Measurements from ENCODE around the gene NDEL1.

The NDEL1 gene

DNA sequence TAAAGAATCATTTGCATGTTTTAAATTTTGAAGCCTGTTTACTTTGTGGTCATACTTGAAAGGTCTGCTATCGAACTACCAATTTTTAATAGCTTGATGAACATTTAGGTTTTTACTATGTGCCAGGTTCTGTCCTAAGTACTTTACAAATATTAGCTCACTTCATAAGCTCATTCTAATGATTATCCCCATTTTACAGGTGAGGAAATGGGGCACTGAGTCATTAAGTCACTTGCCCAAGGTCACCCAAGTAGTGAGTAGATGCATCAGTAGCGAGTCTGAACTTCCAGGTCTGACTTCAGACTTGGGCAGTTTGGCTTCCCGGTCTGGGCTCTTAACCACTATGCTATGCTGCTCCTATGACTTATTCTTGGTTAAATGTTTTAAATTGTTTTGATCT, 4.0 kb downstream of the NDEL1 start:
- no peak for DNase-seq (ENCODE audit: extremely low read depth, low read depth)

DNA sequence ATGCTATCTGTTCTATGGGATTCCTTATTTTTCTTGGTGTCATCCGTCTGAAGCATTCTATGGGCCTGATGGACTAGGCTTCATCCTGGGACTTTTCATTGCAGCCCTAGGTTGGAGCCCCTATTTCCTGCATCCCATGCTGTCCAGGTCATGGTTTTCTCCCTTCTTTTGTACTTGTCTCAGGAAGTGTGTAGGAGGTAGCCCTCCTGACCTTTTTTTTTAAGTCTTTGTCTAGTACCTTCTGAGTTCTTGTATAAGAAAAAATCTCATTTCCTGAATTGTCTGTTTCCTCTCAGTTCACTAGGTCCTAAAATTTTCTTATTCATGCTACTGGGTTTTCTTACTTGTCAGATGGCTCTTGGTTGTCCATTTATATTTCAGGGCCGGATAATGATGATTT, 6.0 kb downstream of the NDEL1 start:
- TF ChIP-seq, protein P1, sequence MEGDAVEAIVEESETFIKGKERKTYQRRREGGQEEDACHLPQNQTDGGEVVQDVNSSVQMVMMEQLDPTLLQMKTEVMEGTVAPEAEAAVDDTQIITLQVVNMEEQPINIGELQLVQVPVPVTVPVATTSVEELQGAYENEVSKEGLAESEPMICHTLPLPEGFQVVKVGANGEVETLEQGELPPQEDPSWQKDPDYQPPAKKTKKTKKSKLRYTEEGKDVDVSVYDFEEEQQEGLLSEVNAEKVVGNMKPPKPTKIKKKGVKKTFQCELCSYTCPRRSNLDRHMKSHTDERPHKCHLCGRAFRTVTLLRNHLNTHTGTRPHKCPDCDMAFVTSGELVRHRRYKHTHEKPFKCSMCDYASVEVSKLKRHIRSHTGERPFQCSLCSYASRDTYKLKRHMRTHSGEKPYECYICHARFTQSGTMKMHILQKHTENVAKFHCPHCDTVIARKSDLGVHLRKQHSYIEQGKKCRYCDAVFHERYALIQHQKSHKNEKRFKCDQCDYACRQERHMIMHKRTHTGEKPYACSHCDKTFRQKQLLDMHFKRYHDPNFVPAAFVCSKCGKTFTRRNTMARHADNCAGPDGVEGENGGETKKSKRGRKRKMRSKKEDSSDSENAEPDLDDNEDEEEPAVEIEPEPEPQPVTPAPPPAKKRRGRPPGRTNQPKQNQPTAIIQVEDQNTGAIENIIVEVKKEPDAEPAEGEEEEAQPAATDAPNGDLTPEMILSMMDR (IDR thresholded peaks at IDR 0.05; ENCODE audit: low read depth, low read length, missing control alignments): no peak
- no peak for DNase-seq (ENCODE audit: extremely low read depth, low read depth)
- no peak overlapping the region for H3K4me3 ChIP-seq (replicated peaks; ENCODE audit: low read depth, low read length)

More for the DNA sequence above, 4.0 kb downstream of the NDEL1 start:
- no peak overlapping the region for H3K4me3 ChIP-seq (replicated peaks; ENCODE audit: low read depth, low read length)
- TF ChIP-seq, protein P1 (IDR thresholded peaks at IDR 0.05; ENCODE audit: low read depth, low read length, missing control alignments): no peak

DNA sequence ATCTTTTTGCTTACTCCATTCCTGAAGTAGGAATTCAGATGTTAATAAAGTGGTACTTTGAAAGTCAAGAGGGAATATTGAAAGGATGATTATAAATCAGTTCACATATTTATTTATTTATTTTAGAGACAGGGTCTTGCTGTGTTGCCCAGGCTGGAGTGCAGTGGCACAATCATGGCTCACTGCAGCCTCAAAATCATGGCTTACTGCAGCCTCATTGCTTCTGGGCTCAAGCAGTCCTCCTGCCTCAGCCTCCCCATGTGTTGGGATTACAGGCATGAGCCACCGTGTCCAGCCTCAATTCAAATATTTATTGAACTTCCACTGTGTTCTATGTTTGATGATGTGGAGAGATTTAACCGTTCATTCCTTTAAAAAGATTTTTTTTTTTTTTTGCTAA, 6.6 kb downstream of the NDEL1 start:
- no peak overlapping the region for H3K4me3 ChIP-seq (replicated peaks; ENCODE audit: low read depth, low read length)
- TF ChIP-seq, protein P1 (IDR thresholded peaks at IDR 0.05; ENCODE audit: low read depth, low read length, missing control alignments): no peak
- no peak for DNase-seq (ENCODE audit: extremely low read depth, low read depth)

DNA sequence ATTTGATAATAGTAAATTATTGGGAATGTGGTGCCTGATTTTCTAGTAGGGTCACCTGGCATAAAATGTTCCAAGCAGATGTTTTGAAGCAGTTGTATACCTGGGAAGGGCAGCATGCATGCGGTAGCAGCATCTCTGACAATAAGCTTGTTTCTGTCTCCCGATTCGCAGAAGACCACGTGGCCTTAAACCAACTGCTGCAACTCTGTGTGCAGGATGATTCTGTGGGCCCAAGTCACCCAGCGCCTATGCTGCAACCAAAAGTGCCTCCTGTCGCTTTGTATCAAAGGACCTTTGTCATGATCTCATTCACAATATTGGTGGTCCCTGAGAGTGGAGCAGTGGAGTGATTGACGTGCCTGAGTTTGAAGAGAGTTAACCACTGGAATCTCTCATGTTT, 8.1 kb downstream of the NDEL1 start:
- TF ChIP-seq, protein P1 (IDR thresholded peaks at IDR 0.05; ENCODE audit: low read depth, low read length, missing control alignments): no peak
- H3K4me3 ChIP-seq (replicated peaks; ENCODE audit: low read depth, low read length): no peak overlapping the region
- no peak for DNase-seq (ENCODE audit: extremely low read depth, low read depth)

DNA sequence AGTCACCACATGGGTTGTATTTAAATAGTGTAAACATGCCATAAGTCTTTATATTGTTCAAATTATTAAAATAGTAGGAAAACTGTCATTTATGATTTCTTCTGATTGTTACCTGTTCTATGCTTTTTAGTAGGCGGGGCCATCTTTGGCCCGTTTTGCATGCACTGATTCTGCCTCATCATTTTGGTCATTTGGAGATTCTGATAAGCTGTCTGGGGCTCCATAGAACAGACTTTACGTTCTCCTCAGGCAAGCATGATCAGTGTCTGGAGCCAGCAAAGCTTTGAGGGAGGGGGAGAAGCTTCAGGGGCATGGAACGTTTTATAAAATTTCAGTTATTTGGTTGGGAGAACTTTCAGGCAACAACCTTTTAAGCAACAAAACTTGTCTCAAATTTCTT, 8.8 kb downstream of the NDEL1 start:
- TF ChIP-seq, protein P1 (IDR thresholded peaks at IDR 0.05; ENCODE audit: low read depth, low read length, missing control alignments): no peak
- no peak overlapping the region for H3K4me3 ChIP-seq (replicated peaks; ENCODE audit: low read depth, low read length)
- no peak for DNase-seq (ENCODE audit: extremely low read depth, low read depth)

DNA sequence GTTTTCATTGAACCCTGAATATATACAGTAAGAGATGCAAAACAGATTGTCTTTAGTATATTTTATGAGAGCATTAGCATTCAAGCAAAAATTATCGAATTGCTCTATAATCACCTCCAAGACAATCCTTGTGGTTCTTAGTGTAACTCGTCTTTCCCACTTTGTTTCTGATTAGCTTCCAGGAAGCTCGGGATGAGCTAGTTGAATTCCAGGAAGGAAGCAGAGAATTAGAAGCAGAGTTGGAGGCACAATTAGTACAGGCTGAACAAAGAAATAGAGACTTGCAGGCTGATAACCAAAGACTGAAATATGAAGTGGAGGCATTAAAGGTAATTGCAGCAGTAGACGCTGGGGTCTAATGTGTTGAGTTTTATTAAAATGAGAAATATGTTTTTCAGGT, 9.9 kb downstream of the NDEL1 start:
- TF ChIP-seq, protein P1 (IDR thresholded peaks at IDR 0.05; ENCODE audit: low read depth, low read length, missing control alignments): no peak
- no peak overlapping the region for H3K4me3 ChIP-seq (replicated peaks; ENCODE audit: low read depth, low read length)
- no peak for DNase-seq (ENCODE audit: extremely low read depth, low read depth)

DNA sequence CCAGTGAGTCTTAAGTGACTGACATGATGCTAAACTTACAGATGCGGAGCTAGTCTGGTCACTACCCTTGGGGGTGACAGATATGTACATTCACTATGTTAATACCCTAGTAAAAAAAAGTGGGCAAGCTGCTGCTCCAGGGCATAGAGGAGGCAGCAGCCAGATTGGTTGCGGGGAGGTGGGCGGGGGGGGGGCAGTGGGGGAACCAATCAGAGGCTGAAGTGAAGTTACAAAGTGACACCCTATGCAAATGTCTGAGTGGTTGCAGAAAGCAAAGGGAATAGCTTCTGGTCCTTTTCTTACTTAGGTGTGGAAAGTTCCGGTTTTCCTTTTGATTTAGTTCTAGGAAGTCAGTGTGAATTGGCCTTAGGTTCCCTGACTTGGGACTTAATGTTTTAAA, 12.1 kb downstream of the NDEL1 start:
- DNase-seq (ENCODE audit: extremely low read depth, low read depth): no peak
- H3K4me3 ChIP-seq (replicated peaks; ENCODE audit: low read depth, low read length): no peak overlapping the region
- TF ChIP-seq, protein P1 (IDR thresholded peaks at IDR 0.05; ENCODE audit: low read depth, low read length, missing control alignments): no peak

Data from HFF-Myc (cell line).